Thoracic aorta (tissue), 2 donors: Measurements from ENCODE around the gene C19orf85. TPM values are rescaled to one million over a fixed set of nuclear protein-coding genes. Genes with fewer than 3 reads are reported as not detected.

Experiments used
- ATAC-seq: fragments of 150-250 bp; one replicate; pipeline ENCODE4 v1.8.0; 2017; ENCODE audit warnings: low read depth; ENCODE audit not compliant: insufficient number of reproducible peaks, low FRiP score
- DNase-seq: peaks from one replicate; pipeline ENCODE4 v3.0.0-alpha.2; 2020; ENCODE audit warnings: low spot score
- H3K27ac ChIP-seq, 2 donors: fragments of 200-600 bp; sonication (generic); 1 replicate in 1 of 2; 2 replicates in 1 of 2; pipeline ENCODE4 v1.5.1; 2016; ENCODE audit warnings: mild to moderate bottlenecking in 2 of 2, moderate library complexity in 2 of 2
- H3K27me3 ChIP-seq: fragments of 200-600 bp; sonication (generic); replicated peaks from 2 replicates; pipeline ENCODE4 v1.6.0; 2016; ENCODE audit warnings: mild to moderate bottlenecking; ENCODE audit not compliant: insufficient read depth
- H3K36me3 ChIP-seq: fragments of 200-600 bp; sonication (generic); one replicate; pipeline ENCODE4 v1.5.1; 2016
- H3K4me1 ChIP-seq, 2 donors: fragments of 200-600 bp; sonication (generic); 1 replicate in 1 of 2; 2 replicates in 1 of 2; pipeline versions ENCODE4 v1.5.1 to v1.6.0; 2016; ENCODE audit warnings: low read depth in 2 of 2, mild to moderate bottlenecking in 1 of 2; ENCODE audit not compliant: control insufficient read depth in 1 of 2
- H3K4me3 ChIP-seq: fragments of 200-600 bp; sonication (generic); 2 replicates; pipeline ENCODE4 v1.5.1; 2016; ENCODE audit warnings: mild to moderate bottlenecking
- H3K9me3 ChIP-seq: fragments of 200-600 bp; sonication (generic); 2 replicates; pipeline ENCODE4 v1.5.1; 2016
- CTCF ChIP-seq: fragments of 200-600 bp; sonication (generic); IDR thresholded peaks from one replicate; pipeline ENCODE4 v1.5.1; 2019; ENCODE audit warnings: antibody characterized with exemption
- total RNA-seq, 2 donors: library from RNA; depleted of rRNA; stranded (reverse); fragments of >200 nt; gene quantifications; one replicate each; pipeline versions ENCODE4 v1.1.0 to v1.2.3, GENCODE V29; 2016

The C19orf85 gene
- total RNA-seq, 2 donors from 2014 or later: not detected

DNA sequence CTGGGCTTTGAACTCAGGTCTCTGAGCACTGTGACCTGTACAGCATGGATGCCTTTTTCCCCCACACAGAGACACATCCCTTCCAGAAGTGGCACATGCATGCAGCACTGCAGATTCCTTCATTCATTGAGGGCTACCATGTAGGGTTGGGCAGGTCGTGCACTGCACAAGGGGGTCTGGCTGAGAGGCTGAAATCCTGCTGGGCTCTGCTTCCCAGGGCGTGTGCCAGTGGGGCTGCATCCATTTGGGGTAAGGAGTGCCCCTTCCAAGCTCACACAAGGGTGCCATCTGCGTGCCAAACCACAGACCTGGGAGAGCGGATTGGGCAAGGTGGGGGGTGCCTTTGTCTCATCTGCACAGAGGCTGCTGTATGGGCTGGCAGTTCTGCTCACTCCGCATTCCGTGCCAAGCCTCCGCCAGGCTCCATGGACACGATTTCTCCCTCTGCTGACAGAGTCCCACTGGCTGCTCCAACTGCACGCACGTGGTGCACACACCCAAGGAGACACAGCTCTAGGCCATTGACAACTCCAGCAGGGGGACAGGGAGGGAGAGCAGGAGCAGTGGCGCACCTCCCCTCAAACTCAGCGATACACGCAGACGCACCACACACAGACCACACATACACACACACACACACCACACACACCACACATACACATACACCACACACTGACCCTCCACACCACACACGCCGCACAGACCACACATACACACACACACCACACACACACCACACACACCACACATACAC, 17.0 kb downstream of the C19orf85 start:
- Histone ChIP-seq H3K27me3 (peaks cover 5% of the 10 kb centered on the region), H3K4me1 (peaks cover 10 to 14% of the 10 kb centered on the region in 2 donors), H3K9me3 (no peaks in the 10 kb centered on the region), H3K27ac (no peak overlapping the region), H3K36me3 (no peaks in the 10 kb centered on the region), H3K4me3 (no peak overlapping the region)
- no peak for TF ChIP-seq CTCF
- ATAC-seq: no peak
- DNase-seq: no peak

- Histone ChIP-seq H3K27ac (no peak overlapping the region), H3K27me3 (peaks cover 11% of the 10 kb centered on the region), H3K4me1 (peaks cover 0 to 5% of the 10 kb centered on the region in 2 donors), H3K4me3 (no peak overlapping the region), H3K9me3 (no peaks in the 10 kb centered on the region), H3K36me3 (no peaks in the 10 kb centered on the region)
- TF ChIP-seq CTCF: no peak
- ATAC-seq (no peak), DNase-seq (no peak)
Measured at GRCh38 chr19:55446060-55446459, 18.5 kb downstream of the C19orf85 start.

- no peak for DNase-seq
- TF ChIP-seq CTCF: no peak
- Histone ChIP-seq H3K36me3 (no peaks in the 10 kb centered on the region), H3K4me1 (peaks cover 0 to 10% of the 10 kb centered on the region in 2 donors), H3K27me3 (peaks cover 23% of the 10 kb centered on the region), H3K9me3 (no peaks in the 10 kb centered on the region), H3K27ac (no peak overlapping the region), H3K4me3 (no peak overlapping the region)
- ATAC-seq: no peak
Measured at GRCh38 chr19:55444646-55445045, 19.9 kb downstream of the C19orf85 start.

DNA sequence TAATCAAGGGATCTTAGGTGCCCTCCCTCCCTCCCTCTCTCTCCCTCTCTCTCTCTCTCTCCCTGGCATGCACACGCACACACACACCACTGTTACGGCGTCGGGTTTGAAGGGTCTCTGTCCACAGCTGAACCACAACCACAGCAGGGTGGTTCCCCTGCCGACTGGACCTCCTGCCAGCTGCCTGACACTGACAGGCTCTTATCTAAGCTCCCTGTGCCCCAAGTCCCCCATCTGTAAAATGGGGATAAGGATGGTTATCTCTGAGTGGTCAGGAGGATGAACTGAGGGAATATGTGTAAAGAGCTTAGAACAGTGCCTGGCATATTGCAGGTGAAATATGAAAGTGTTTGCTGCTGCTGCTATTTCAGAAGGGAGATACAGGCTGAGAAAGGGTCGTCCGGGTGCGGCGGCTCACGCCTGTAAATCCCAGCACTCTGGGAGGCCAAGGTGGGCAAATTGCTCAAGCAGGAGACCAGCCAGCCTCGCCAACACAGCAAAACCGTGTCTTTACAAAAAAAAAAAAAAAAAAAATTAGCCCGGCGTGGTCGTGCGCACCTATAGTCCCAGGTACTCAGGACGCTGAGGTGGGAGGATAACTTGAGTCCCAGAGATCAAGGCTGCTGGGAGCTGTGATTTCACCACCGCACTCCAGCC, 20.6 kb downstream of the C19orf85 start:
- no peaks in the 10 kb centered on the region for H3K36me3 ChIP-seq
- H3K27me3 ChIP-seq: peaks cover 23% of the 10 kb centered on the region
- no peak overlapping the region for H3K27ac ChIP-seq
- no peak overlapping the region for H3K4me3 ChIP-seq
- peaks cover 0 to 10% of the 10 kb centered on the region in 2 donors for H3K4me1 ChIP-seq
- no peak for TF ChIP-seq CTCF
- ATAC-seq (no peak), DNase-seq (no peak)
- no peaks in the 10 kb centered on the region for H3K9me3 ChIP-seq

DNA sequence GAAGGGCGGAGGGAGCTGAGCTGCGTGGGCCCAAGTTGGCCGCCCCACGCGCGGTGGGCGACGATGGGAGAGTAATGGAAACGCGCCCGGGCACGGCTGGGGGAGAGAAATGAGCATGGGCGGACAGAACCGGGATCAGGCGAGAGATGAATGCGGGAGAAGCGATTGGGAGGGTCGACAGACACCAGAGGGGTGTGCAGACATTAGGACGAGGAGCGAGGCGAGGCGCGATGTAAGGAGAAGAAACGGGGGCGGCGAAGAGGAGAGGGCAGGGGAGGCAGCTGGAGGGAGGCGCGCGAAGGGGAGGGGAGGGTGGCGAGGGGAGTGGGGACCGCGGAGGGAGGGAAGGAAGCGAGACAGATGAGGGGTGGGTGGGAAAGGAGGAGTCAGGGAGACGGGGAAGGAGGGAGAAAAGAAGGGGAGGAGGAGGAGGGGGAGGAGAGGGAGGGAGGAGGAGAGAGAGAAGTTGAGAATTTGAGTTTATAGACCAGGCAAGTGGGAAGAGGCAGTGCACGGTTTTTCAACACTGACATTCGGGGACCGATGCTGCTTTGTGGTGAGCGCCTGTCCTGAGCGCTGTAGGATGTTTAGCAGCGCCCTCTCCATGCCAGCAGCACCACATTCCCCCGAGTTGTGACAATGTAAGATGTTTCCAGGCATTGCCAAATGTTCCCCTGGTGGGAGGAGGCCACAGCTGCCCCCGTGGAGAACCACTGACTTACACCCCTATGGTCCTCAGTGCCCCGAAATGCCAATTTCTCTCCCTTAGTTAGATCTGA, 21.3 kb downstream of the C19orf85 start, which contains the start of gene SHISA7:
TSS of gene SHISA7 (minus strand) at position 256 of the 779 bp plus-strand sequence. CDS start 437 bp downstream, outside the sequence.
- Histone ChIP-seq H3K27me3 (peaks cover 23% of the 10 kb centered on the region), H3K4me1 (peaks cover 0 to 10% of the 10 kb centered on the region in 2 donors), H3K9me3 (no peaks in the 10 kb centered on the region), H3K27ac (no peak within 1 kb of the TSS), H3K4me3 (no peak within 1 kb of the TSS), H3K36me3 (no peaks in the 10 kb centered on the region)
- ATAC-seq: no peak
- no peak for DNase-seq
- no peak for TF ChIP-seq CTCF
